HG02852 (cell line): Measurements from ENCODE around the gene ZNF688.

Experiments used
- ATAC-seq: cut with Tn5 transposase; IDR thresholded peaks from one replicate; pipeline ENCODE4 v1.9.1; 2021; ENCODE audit warnings: mild to moderate bottlenecking, moderate library complexity; ENCODE audit not compliant: unreplicated experiment

The ZNF688 gene

DNA sequence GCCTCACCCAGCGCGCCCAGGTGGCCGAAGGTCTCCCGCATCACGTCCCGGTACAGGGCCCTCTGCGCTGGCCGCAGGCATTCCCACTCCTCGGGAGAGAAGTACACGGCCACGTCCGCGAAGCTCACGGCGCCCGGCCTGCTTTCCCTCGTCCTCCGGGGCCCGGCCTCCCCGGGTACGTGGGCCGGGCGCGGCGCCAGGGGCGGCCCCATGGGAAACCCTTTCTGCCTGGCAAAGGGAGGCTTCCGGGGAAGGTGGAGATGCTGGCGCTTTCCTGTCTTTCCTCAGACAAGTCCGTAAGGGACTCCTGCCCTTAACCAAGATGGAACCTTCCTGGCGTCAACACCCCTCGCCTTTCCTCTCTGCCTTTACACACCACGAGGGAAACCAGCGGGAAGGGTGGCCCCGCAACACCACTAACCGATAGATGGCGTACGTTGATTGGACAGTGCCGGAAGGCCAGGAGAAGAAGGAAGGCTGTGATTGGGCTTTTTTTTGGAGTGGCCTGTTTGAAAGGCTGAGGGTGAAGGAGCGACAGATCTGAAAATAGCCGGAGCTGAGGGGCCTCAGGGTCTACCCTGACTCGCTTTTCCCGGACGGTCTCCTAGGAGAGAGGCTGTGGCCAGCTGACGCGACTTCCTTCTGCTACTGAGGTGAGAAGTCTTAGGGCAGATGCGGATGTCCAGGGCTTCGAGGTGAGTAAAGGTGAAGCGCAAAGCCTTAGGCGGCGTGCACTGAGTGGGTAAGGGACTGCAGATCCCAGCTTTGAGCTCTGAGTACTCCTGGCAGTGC is 14.1 kb upstream of the ZNF688 start, which contains the start of gene ZNF785:
ZNF785 (minus strand) TSS at position 298 of the 792 bp plus-strand sequence; CDS start at position 212, 86 bp downstream.
- peak; percentile 87 for ATAC-seq

DNA sequence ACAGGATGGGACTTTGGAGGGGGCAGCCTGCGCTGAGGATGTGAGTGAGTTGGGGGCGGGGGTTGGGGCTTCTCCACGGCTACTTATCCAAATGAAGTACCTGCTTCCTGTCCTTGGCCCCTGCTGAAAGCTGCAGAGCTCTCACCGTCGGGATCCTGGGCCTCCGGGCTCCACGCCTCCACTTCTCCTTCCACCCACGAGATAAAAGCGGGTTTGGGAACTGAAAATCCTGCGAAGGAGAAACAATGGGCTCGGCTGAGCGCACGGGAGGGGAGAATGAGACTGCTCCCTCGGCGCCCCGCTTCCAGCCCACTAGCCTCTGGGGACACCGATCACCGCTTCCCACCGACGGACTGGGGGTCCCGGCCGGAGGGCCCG is 13.5 kb upstream of the ZNF688 start:
- ATAC-seq = no peak

DNA sequence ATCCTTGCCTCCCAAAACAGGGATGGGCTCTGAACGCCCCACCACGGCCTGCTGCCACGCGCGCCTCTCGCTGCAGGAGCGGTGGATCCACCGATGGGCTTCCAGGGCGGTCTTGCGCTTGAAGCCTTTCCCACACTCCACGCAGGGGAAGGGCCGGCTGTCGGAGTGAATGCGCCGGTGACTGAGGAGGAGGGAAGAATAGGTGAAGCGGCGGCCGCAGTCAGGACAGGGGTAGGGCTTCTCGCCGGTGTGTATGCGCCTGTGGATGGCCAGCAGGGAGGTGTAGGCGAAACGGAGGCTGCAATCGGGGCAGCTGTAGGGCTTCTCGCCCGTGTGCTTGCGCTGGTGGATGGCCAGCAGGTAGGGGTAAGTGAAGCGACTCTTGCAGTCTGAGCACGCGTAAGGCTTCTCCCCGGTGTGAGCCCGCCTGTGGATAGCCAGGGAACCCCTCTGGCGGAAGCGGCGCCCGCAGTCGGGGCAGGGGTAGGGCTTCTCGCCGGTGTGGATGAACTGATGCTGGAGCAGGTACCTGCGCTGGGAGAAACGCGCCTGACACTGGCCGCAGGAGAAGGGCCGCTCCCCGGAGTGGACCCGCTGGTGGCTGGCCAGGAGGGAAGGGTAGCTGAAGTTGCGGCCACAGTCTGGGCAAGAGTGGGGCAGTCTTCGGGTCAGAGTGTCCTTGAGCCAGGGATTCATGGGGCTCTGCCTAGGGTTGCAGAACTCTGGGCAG is 11.3 kb upstream of the ZNF688 start:
- ATAC-seq = no peak

DNA sequence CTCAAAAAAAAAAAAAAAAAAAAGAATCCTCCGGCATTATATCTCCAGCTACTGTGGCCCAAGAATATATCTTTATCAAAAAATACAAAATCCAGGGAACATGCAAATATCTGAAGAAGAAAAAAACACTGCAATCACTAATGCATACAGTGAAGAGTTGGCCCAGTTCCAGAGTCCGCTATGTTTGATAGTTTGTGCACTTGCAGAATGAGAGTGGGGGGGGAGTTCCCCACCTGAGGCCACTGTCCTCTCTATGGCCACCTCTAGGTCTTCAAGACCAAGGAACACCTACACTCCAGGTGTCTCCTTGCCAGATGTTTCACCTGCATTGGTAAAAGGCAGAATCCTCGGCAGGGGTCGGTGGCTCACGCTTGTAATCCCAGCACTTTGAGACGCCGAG is 9.9 kb upstream of the ZNF688 start:
- no peak for ATAC-seq

DNA sequence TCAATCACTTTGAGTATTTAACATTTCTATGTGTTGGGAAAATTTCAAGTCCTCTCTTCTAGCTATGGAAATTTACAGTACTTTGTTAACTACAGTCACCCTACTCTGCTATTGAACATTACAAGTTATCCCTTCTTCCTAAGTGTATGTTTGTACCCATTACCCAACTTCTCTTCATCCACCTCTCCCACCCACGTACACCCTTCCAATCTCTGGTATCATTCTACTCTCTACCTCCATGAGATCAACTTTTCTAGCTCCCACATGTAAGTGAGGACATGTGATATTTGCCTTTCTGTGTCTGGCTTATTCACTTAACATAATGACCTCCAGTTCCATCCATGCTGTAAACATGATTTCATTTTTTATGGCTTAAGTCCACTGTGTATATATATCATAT is 3.2 kb upstream of the ZNF688 start:
- ATAC-seq = no peak

DNA sequence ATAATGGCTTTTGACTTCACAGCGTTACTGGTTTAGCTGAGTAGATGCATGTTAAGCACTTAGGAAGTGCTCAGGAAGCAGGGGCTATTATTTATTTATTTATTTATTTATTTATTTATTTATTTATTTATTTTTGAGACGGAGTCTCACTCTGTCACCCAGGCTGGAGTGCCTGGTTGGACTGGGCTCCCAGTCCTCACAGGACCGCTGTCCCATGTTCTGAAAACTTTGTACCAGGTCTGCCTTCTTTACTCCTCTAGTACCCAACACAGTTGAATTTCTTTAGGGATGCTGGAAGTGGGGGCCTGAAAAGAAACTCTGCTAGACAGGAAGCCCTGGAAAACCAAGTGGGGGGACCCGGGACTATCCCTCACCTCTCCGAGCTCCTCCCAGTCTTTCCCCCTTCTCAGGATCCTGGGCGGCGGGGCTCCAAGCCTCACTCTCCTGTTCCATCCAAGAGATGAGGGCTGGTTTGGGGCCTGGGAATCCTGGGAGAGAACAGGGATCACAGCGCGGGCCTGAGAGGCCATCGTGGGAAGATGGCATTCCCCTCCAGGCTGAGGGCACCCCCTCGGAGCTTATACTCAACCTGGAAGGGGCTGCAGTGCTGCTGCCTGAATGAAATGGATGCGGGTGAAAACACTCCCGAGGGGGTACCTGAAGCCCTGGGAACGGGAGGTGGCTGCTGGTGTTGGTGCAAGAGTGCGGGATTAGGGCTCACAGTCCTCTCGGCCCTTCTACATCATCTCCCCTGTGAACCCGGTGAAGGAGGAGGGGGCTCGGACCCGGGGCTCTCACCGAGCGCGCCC is 674 bp downstream of the ZNF688 start:
- no peak for ATAC-seq

DNA sequence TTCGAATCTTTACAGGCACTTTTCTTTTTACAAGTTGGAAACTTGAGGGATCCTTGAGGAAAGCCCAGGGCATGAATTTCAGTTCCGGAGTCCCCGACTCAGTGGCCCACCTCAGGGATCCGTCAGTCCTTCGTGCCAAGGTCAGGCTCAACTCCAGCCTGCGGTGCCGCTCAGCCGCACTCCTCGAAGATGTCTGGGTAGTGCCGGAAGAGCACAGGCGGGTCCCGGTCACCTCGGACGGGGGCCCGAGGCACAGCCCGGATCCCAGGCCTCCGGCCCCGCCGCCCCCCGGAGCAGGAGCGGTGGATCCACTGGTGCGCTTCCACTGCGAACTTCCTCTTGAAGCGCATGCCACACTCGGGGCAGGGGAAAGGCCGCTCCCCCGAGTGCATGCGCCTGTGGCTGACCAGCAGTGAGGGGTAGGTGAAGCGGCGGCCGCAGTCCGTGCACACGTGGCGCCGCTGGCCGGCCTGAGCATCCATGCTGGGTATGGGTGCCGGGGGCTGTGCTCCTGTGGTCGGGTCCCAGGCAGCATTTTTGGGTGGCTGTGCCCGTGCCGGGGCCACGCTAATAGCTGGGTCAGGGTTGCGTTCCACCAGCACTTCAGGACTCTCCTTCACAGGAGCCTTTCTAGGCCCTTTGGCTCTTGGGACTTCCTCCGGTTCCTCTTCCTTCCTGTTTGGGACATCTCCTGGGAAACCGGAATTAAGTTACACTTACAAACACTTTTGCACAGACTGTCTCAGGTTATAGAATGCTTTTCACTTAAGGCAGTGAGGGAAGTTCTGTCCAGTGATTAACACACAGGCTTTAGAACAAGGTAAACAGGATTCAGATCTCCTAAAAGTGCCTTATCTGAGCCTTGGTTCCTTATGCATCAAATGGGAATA is 1.5 kb downstream of the ZNF688 start:
- no peak for ATAC-seq

DNA sequence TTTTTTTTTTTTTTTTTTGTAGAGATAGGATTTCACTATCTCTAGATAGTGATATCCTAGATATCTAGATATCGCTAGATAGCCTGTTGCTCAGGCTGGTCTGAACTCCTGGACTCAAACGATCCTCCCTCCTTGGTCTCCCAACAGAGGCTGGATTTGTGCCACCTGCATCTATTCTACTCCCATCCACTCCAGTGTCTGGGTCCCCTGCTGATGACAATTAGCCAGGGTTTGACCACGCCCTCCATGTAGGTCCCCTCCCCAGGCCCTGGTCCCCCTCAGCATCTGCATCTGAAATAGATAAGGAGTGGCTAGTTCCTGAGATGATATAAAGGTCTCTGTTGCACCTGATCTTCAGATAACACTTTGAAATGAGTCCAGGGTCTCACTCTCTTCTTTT is 2.2 kb downstream of the ZNF688 start:
- no peak for ATAC-seq

DNA sequence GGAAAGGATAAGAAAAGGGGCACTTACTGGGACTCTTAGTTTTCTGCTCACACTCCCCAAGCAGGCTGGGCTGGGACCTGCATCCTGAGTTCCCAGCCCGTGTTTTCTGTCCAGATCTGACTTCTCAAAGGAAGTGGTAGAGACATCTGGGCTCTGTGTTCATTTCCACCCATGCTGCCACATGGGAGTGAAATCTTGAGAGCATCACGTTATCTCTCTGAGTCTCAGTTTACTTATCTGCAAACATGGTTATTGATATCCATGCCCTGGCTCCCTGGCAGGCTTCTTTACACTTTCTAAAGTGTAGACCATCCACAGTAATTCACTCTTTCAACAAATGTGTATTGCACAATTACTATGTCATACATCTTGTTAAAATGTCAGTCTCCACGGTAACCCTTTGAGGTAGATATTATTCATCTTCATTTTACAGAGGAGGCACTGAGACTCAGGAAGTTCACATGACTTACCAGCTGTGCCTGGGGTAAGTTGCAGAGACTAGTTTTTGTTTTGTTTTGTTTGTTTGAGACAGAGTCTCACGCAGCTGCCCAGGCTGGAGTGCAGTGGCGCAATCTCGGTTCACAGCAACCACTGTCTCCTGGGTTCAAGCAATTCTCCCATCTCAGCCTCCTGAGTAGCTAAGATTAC is 3.4 kb downstream of the ZNF688 start:
- ATAC-seq = no peak

DNA sequence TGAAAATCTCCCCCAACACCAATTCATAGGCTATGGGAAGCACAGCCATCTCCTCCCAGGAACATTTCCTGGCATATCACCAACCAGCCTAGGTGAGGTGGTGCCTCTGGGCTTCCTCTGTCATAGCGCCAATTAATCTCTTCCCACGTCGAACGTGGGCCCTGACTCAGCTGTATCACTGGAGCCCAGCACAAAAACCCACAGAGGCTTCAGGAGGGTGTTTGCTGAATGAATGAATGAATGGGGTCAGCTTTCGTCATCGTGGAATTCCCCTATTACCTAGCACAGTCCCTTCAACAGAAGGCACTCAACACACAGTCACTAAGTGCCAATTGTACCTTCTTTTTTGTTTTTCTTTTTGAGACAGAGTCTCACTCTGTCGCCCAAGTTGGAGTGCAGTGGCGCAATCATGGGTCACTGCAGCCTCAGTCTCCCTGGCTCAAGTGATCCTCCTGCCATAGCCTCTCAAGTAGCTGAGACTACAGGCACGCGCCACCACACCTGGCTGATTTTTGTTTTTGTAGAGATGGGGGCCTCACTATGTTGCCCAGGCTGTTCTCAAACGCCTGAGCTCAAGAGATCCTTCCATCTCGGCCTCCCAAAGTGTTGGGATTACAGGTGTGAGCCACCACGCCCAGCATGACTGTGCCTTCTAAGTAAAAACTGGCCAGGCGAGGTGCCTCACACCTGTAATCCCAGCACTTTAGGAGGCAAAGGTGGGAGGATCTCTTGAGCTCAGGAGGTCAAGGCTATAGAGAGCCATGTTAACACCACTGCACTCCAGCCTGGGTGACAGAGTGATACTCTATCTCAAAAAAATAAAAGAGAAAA is 4.1 kb downstream of the ZNF688 start:
- no peak for ATAC-seq

DNA sequence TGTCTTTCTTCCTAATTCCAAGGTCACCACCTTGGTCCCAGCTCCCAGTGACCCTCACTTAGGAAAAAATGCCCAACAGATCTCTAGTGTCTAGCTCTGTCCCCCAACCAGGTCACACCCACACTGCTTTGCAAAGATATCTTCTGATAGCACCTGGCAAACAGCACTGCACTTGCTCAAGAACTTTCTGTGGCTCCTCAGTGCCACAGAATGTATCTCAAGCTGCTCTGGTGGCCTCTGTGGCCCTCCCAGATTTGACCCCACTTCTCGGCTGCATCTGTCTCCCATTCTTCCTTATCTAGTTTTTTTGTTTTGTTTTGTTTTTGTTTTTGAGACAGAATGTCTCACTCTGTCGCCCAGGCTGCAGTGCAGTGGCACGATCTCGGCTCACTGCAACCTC is 5.0 kb downstream of the ZNF688 start:
- ATAC-seq = no peak

DNA sequence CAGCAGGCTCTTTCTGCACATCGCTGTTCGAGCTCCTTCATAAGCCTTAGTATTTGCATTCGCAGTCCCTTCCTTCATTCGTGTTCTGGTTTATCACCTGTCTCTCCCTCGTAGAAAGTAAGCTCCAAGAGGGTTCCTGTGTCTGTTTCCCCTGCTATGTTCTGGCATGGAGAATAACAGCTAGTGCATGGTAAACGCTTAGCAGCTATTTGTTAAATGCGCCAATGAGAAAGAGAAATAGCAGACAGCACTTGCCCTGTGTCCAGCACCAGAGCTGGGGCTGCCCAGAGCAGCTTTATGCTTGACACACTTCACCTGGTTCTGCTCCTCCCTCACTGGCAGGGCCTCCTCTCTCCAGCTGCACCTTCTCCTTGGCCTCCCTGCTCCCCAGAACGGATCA is 5.5 kb downstream of the ZNF688 start:
- ATAC-seq = no peak

DNA sequence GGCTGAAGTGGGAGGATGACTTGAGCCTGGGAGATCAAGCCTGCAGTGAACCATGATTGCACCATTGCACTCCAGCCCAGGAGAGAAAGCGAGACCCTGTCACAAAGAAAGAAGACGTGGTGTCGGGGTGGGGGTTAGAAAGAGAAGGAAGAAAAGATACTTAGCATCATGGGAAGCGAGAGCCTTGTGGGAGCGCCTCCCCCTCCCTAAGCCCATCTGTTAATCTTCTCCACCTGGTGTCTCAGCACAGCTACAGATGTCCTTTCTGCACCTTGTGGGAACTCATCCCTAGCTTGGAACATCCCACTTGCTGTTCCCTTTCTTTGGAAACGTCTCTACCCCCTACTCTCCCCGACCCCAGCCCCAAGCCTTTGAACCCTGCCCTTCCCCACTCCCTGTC is 6.0 kb downstream of the ZNF688 start:
- no peak for ATAC-seq

DNA sequence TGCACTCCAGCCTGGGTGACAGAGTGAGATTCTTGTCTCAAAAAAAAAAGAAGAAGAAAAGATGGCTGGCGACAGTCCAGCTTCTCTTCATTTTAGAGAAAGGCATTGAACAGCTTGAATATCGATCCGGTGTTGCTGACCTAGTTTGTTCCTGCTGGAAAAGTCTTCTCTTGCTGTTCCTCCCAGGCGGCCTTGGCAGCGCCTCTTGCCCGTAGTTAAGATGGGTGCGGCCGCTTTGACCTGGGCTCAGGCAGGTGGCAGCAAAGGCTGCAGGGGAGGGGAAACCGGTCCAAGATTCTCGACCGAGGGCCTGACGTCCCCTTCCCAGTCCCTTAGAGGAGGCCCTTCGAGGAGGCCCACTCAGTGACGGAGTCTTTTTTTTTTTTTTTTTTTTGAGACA is 9.5 kb downstream of the ZNF688 start:
- no peak for ATAC-seq

DNA sequence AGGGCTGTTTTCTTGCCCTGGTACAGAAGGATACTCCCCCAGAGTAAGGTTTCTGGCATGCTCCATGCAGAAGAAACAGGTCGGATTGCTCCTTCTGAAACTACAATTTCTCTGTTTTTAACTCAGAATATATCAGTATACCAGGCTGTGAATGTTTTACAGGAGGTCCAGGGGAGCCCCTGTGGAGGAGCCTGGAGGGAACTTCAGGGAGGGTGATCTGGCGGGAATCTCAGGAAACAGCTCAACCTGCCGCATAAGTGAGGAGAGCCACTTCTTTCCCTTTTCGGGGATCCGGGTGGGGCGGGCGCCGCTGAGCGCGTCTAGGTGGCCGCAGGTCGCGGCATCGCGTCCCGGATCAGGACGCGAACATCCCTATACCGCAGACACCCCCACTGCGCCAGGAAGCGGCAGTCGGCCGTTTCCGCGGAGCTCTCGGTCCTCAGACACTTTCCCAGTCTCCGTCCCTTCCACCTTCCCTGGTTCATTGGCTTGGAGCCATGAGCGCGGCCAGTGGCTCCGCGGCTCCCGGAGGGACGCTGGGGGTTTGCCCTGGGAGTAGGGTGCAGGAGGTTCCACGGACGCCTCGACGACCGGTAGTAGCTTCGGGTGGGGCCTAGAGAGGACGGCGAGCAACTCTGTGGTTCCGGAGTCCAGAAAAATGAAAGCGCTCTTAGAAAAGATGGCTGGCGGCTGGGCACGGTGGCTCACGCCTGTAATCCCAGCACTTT is 10.3 kb downstream of the ZNF688 start:
- no peak for ATAC-seq

DNA sequence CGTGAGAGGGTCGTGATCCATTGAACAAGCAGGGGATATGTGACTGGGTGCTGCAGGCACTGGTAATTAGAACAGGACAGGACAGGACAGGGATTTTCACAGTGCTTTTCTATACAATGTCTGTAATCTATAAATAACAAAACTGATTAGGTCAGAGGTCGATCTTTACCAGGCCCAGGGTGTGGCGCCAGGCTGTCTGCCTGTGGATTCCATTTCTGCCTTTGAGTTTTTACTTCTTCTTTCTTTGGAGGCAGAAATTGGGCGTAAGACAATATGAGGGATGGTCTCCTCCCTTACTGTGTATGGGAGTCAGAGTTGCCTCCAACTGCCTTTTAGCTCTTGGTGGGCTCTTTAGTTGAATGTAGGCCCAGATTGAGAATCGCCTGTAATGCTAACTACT is 11.8 kb downstream of the ZNF688 start:
- ATAC-seq = no peak

DNA sequence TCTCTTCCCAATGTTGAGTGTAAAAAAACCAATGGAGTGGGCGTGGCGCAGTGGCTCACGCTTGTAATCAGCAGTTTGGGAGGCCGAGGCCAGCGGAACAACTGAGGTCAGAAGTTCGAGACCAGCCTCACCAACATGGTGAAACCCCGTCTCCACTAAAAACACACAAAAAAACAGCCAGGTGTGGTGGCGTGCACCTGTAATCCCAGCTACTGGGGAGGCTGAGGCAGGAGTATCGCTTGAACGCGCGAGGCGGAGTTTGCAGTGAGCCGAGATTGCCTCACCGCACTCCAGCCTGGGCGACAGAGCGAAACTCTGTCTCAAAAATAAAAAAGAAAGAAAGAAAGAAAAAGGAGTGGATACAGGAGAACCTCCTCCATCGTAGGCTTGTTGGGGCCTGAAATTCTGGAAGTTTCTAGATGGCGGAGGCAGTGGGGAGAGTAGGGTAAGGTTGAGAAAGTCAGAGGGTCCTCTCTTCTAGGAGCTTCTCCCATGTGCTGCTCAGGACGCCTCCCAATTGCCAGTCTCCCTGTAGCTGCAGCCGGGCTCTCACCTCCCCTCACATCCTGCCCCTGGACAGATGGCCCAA is 12.6 kb downstream of the ZNF688 start:
- ATAC-seq = no peak
